Esophagus muscularis mucosa (tissue), 4 donors: Measurements from ENCODE around the gene MRC2.

Experiments
- EP300 ChIP-seq: sonication (generic); formaldehyde crosslinking; IDR thresholded peaks from one replicate; pipeline ENCODE4 v1.6.1; 2017; ENCODE audit warnings: antibody characterized with exemption
- POLR2A ChIP-seq: fragments of 450-650 bp; IDR thresholded peaks from one replicate; pipeline ENCODE4 v1.6.1; 2017; ENCODE audit warnings: antibody characterized with exemption, moderate library complexity, mild to moderate bottlenecking, low read depth
- POLR2AphosphoS5 ChIP-seq, 2 donors: sonication (generic); formaldehyde crosslinking; IDR thresholded peaks; one replicate each; pipeline ENCODE4 v1.6.1; 2017; ENCODE audit warnings: antibody characterized with exemption in 2 of 2
- TF ChIP-seq, protein P1 (sequence below), 3 experiments: fragments of 200-600 bp in 2 of 3; fragments of 450-650 bp in 1 of 3; sonication (generic) in 2 of 3; IDR thresholded peaks; one replicate each; pipeline ENCODE4 v1.5.1; 2017 to 2019; ENCODE audit warnings: antibody characterized with exemption in 3 of 3, mild to moderate bottlenecking in 2 of 3, moderate library complexity in 1 of 3

DNA sequence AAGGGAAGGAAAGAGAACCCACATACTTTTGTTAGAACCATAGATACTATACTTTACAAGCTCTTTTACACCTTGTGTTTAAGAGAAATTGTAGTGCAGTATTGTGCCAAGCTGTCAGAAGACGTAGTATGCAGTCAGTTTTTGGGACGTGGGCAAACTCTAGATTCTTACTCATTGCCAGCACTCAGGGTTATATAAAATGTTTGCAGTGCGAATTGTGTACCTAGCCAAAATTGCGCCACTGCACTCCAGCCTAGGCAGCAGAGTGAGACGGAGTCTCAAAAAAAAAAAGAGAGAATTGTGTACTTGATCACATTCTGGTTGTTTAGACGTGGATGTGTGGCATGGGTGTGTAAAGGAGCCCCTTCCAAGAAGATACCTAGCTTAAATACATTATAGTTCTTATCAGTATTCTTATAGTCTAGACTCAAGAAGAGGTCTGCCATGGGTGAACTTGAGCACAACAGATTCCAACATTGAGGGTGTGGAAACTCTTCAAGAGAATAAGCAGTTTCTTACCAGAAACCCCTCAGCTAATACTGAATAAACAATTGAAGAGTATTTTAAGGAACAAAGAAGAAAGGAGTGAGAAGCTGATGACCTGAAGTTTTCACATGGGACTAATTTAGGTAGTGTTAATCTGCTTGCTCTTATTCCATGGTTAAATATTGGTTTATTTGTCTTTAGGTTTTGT lies 27.4 kb upstream of the MRC2 start:
- TF ChIP-seq POLR2A (no peak), POLR2AphosphoS5 (IDR thresholded peaks at IDR 0.05) (no peak), EP300 (no peak)
- TF ChIP-seq, protein P1, sequence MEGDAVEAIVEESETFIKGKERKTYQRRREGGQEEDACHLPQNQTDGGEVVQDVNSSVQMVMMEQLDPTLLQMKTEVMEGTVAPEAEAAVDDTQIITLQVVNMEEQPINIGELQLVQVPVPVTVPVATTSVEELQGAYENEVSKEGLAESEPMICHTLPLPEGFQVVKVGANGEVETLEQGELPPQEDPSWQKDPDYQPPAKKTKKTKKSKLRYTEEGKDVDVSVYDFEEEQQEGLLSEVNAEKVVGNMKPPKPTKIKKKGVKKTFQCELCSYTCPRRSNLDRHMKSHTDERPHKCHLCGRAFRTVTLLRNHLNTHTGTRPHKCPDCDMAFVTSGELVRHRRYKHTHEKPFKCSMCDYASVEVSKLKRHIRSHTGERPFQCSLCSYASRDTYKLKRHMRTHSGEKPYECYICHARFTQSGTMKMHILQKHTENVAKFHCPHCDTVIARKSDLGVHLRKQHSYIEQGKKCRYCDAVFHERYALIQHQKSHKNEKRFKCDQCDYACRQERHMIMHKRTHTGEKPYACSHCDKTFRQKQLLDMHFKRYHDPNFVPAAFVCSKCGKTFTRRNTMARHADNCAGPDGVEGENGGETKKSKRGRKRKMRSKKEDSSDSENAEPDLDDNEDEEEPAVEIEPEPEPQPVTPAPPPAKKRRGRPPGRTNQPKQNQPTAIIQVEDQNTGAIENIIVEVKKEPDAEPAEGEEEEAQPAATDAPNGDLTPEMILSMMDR (IDR thresholded peaks at IDR 0.05): no peak
